ENCODE data around the gene ITGB4.

GRCh38 chr17:75712446-75712845 is 8.8 kb upstream of the ITGB4 start:
- TF ChIP-seq, protein P1, sequence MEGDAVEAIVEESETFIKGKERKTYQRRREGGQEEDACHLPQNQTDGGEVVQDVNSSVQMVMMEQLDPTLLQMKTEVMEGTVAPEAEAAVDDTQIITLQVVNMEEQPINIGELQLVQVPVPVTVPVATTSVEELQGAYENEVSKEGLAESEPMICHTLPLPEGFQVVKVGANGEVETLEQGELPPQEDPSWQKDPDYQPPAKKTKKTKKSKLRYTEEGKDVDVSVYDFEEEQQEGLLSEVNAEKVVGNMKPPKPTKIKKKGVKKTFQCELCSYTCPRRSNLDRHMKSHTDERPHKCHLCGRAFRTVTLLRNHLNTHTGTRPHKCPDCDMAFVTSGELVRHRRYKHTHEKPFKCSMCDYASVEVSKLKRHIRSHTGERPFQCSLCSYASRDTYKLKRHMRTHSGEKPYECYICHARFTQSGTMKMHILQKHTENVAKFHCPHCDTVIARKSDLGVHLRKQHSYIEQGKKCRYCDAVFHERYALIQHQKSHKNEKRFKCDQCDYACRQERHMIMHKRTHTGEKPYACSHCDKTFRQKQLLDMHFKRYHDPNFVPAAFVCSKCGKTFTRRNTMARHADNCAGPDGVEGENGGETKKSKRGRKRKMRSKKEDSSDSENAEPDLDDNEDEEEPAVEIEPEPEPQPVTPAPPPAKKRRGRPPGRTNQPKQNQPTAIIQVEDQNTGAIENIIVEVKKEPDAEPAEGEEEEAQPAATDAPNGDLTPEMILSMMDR (IDR thresholded peaks at IDR 0.05), result no peak
- TF ChIP-seq POLR2A (IDR thresholded peaks at IDR 0.05), result no peak
